WTC11 (cell line): ENCODE data around the gene EIF4G3. TPM values are rescaled to one million over a fixed set of nuclear protein-coding genes. Genes with fewer than 3 reads are reported as not detected.

Source experiments
- ATAC-seq: fragments of 200-7000 bp; cut with Tn5 transposase; 2 replicates; pipeline ENCODE4 v1.10.0; 2021; ENCODE audit warnings: mild to moderate bottlenecking, moderate library complexity
- CTCF ChIA-PET: fragments of 300-600 bp; sonication (Branson Sonifier 250); formaldehyde crosslinking; loops from one replicate; lab custom pipeline; 2021; ENCODE audit warnings: antibody characterized with exemption; lab: Charles Lee
- POLR2A ChIA-PET: fragments of 350-600 bp; sonication (Branson Sonifier 250); formaldehyde crosslinking; loops from one replicate; lab custom pipeline; 2021; ENCODE audit warnings: antibody characterized with exemption; lab: Charles Lee
- DNase-seq: peaks from one replicate; pipeline ENCODE4 v3.0.0; 2021; ENCODE audit warnings: low spot score
- H3K27ac Mint-ChIP-seq: 2 replicates; pipeline ENCODE4 v1.8.0; 2021; ENCODE audit warnings: mixed read lengths
- H3K27me3 Mint-ChIP-seq: 2 replicates; pipeline ENCODE4 v1.8.0; 2021; ENCODE audit warnings: low read depth, mild to moderate bottlenecking, moderate library complexity, mixed read lengths
- H3K36me3 Mint-ChIP-seq: 2 replicates; pipeline ENCODE4 v1.8.0; 2021; ENCODE audit warnings: mixed read lengths
- H3K4me1 Mint-ChIP-seq: 2 replicates; pipeline ENCODE4 v1.8.0; 2022; ENCODE audit warnings: mixed read lengths
- H3K4me3 Mint-ChIP-seq: 2 replicates; pipeline ENCODE4 v1.8.0; 2021; ENCODE audit warnings: mild to moderate bottlenecking, moderate library complexity, mixed read lengths
- H3K9me3 Mint-ChIP-seq: 2 replicates; pipeline ENCODE4 v1.8.0; 2021; ENCODE audit warnings: mixed read lengths
- ARID4B ChIP-seq: sonication (generic); formaldehyde crosslinking; IDR thresholded peaks from 2 replicates; pipeline ENCODE4 v1.8.0; 2023; ENCODE audit warnings: missing genetic modification reagents, mild to moderate bottlenecking, borderline replicate concordance
- ATF3 ChIP-seq: sonication (generic); formaldehyde crosslinking; conservative IDR thresholded peaks from 2 replicates; pipeline ENCODE4 v1.8.1; 2022; ENCODE audit warnings: mild to moderate bottlenecking, missing genetic modification reagents
- E2F1 ChIP-seq: sonication (generic); formaldehyde crosslinking; IDR thresholded peaks from 2 replicates; pipeline ENCODE4 v1.8.0; 2022; ENCODE audit warnings: mild to moderate bottlenecking, missing genetic modification reagents
- E2F4 ChIP-seq: sonication (generic); formaldehyde crosslinking; IDR thresholded peaks from 2 replicates; pipeline ENCODE4 v1.8.1; 2022; ENCODE audit warnings: low read depth, mild to moderate bottlenecking, moderate library complexity, missing genetic modification reagents, borderline replicate concordance
- FOXP1 ChIP-seq: sonication (generic); formaldehyde crosslinking; IDR thresholded peaks from 2 replicates; pipeline ENCODE4 v1.8.0; 2022; ENCODE audit warnings: missing genetic modification reagents, mild to moderate bottlenecking, moderate library complexity, borderline replicate concordance
- GABPB1 ChIP-seq: sonication (generic); formaldehyde crosslinking; IDR thresholded peaks from 2 replicates; pipeline ENCODE4 v1.8.1; 2023; ENCODE audit warnings: mild to moderate bottlenecking, missing genetic modification reagents
- GTF2I ChIP-seq: fragments of 250-450 bp; sonication (Bioruptor Pico); conservative IDR thresholded peaks from 2 replicates; pipeline ENCODE4 v1.4.0; 2021; ENCODE audit warnings: mild to moderate bottlenecking
- HMGXB4 ChIP-seq: sonication (generic); formaldehyde crosslinking; IDR thresholded peaks from 2 replicates; pipeline ENCODE4 v1.8.1; 2023; ENCODE audit warnings: mild to moderate bottlenecking, moderate library complexity, missing genetic modification reagents
- IRF2 ChIP-seq: sonication (generic); formaldehyde crosslinking; IDR thresholded peaks from 2 replicates; pipeline ENCODE4 v1.8.0; 2022; ENCODE audit warnings: low read depth, missing genetic modification reagents, borderline replicate concordance
- JAZF1 ChIP-seq: fragments of 250-450 bp; sonication (Bioruptor Pico); IDR thresholded peaks from 2 replicates; pipeline ENCODE4 v1.9.0; 2021; ENCODE audit warnings: moderate library complexity, mild to moderate bottlenecking, inconsistent platforms
- NFE2L1 ChIP-seq: sonication (generic); formaldehyde crosslinking; IDR thresholded peaks from 2 replicates; pipeline ENCODE4 v1.8.1; 2023; ENCODE audit warnings: missing genetic modification reagents
- NFYB ChIP-seq: sonication (generic); formaldehyde crosslinking; conservative IDR thresholded peaks from 2 replicates; pipeline ENCODE4 v1.8.0; 2022; ENCODE audit warnings: low read depth, missing genetic modification reagents
- PREB ChIP-seq: sonication (generic); formaldehyde crosslinking; IDR thresholded peaks from 2 replicates; pipeline ENCODE4 v1.8.1; 2022; ENCODE audit warnings: mild to moderate bottlenecking, missing genetic modification reagents, moderate library complexity, borderline replicate concordance
- RELA ChIP-seq: sonication (generic); formaldehyde crosslinking; IDR thresholded peaks from 2 replicates; pipeline ENCODE4 v1.8.1; 2022; ENCODE audit warnings: missing genetic modification reagents, mild to moderate bottlenecking, borderline replicate concordance
- SMAD3 ChIP-seq: sonication (generic); formaldehyde crosslinking; IDR thresholded peaks from 2 replicates; pipeline ENCODE4 v1.8.0; 2022; ENCODE audit warnings: missing genetic modification reagents, mild to moderate bottlenecking, borderline replicate concordance
- SOX15 ChIP-seq: fragments of 250-450 bp; sonication (Bioruptor Pico); IDR thresholded peaks from 2 replicates; pipeline ENCODE4 v1.9.0; 2021; ENCODE audit warnings: mild to moderate bottlenecking
- TEAD4 ChIP-seq: sonication (generic); formaldehyde crosslinking; IDR thresholded peaks from 2 replicates; pipeline ENCODE4 v1.8.0; 2022; ENCODE audit warnings: mild to moderate bottlenecking, missing genetic modification reagents
- ZBTB21 ChIP-seq: sonication (generic); formaldehyde crosslinking; IDR thresholded peaks from 2 replicates; pipeline ENCODE4 v1.8.1; 2023; ENCODE audit warnings: mild to moderate bottlenecking, missing genetic modification reagents, borderline replicate concordance
- ZBTB43 ChIP-seq: sonication (generic); formaldehyde crosslinking; IDR thresholded peaks from 2 replicates; pipeline ENCODE4 v1.8.1; 2023; ENCODE audit warnings: mild to moderate bottlenecking, missing genetic modification reagents
- ZSCAN18 ChIP-seq: fragments of 250-450 bp; sonication (Bioruptor Pico); IDR thresholded peaks from 2 replicates; pipeline ENCODE4 v2.1.2; 2022; ENCODE audit warnings: mild to moderate bottlenecking, moderate library complexity
- total RNA-seq: library from RNA; stranded (reverse); gene quantifications from 3 replicates; pipeline ENCODE4 v1.2.3, GENCODE V29; 2021

Gene EIF4G3
- total RNA-seq, 1 experiment from 2014 or later, result 77.7 TPM

GRCh38 chr1:20999525-21000244 is 177.0 kb downstream of the EIF4G3 start:
- peaks cover 24% of the 10 kb centered on the region for H3K4me1 Mint-ChIP-seq
- H3K9me3 Mint-ChIP-seq, result no peaks in the 10 kb centered on the region
- H3K4me3 Mint-ChIP-seq, result no peak overlapping the region
- ChIA-PET POLR2A (interaction anchor here (0.6 kb wide), 1 partner anchor 119 kb away, joined by 4 read pairs; no protein-coding TSS in a partner anchor), CTCF (no interaction called here)
- no peak for DNase-seq
- no peaks in the 10 kb centered on the region for H3K36me3 Mint-ChIP-seq
- no peak overlapping the region for H3K27ac Mint-ChIP-seq
- ATAC-seq, result no peak
- H3K27me3 Mint-ChIP-seq, result no peaks in the 10 kb centered on the region
- TF ChIP-seq SOX15 (CRISPR knock-in tag), result no peak
- TF ChIP-seq GABPB1 (CRISPR knock-in tag), result no peak
- TF ChIP-seq HMGXB4 (CRISPR knock-in tag), result no peak
- no peak for TF ChIP-seq RELA
- no peak for TF ChIP-seq PREB (CRISPR knock-in tag)
- TF ChIP-seq ZBTB21, result no peak
- TF ChIP-seq NFYB, result no peak
- no peak for TF ChIP-seq ATF3 (CRISPR knock-in tag)
- no peak for TF ChIP-seq SMAD3
- TF ChIP-seq JAZF1, result no peak
- no peak for TF ChIP-seq ZSCAN18 (CRISPR knock-in tag)
- no peak for TF ChIP-seq E2F1 (CRISPR knock-in tag)
- TF ChIP-seq, all 79 proteins: peak for 0

GRCh38 chr1:20998826-20999225 is 177.9 kb downstream of the EIF4G3 start:
- H3K27me3 Mint-ChIP-seq, result no peaks in the 10 kb centered on the region
- H3K4me3 Mint-ChIP-seq, result no peak overlapping the region
- CTCF ChIA-PET, result no interaction called here
- no peak overlapping the region for H3K27ac Mint-ChIP-seq
- DNase-seq (no peak), ATAC-seq (no peak)
- H3K36me3 Mint-ChIP-seq, result no peaks in the 10 kb centered on the region
- H3K4me1 Mint-ChIP-seq, result peaks cover 24% of the 10 kb centered on the region
- no peaks in the 10 kb centered on the region for H3K9me3 Mint-ChIP-seq
- POLR2A ChIA-PET, result no interaction called here
- TF ChIP-seq TEAD4 (CRISPR knock-in tag) (no peak), NFYB (no peak), NFE2L1 (CRISPR knock-in tag) (no peak), E2F4 (no peak), ZBTB43 (CRISPR knock-in tag) (no peak), IRF2 (CRISPR knock-in tag) (no peak), GTF2I (CRISPR knock-in tag) (no peak), ARID4B (CRISPR knock-in tag) (no peak), HMGXB4 (CRISPR knock-in tag) (no peak), FOXP1 (CRISPR knock-in tag) (no peak)
